Measurements from ENCODE around the gene DYNLT1. TPM values are rescaled to one million over a fixed set of nuclear protein-coding genes. Genes with fewer than 3 reads are reported as not detected.

DYNLT1 gene
- 100 to 1,000 TPM in 2 of 5 experiments, 10 to 100 TPM in 3; 66.4 to 122 (median 75.9) TPM for total RNA-seq
- polyA plus RNA-seq = 10 to 100 TPM; 81.6 to 95.6 TPM
- total RNA-seq = 49.8 reads per million, percentile 71 among the genes with 10 or more reads in this experiment

- H3K36me3 ChIP-seq (ENCODE audit: control insufficient read depth in 2 of 3, insufficient read depth in 3 of 3, low read length in 3 of 3) = peaks cover 0 to 12% (median 0%) of the 10 kb centered on the region in 3 experiments
- Mint-ChIP-seq H3K27me3 (no peaks in the 10 kb centered on the region), H3K4me1 (peaks cover 47 to 72% (median 67%) of the 10 kb centered on the region in 7 donors), H3K27ac (peak within 1 kb of the TSS; percentile 88 to 100 (median 98)), H3K36me3 (peaks cover 5 to 33% (median 20%) of the 10 kb centered on the region in 5 donors), H3K9me3 (peaks cover 0 to 2% (median 0%) of the 10 kb centered on the region in 11 donors), H3K4me3 (peak within 1 kb of the TSS; percentile 92 to 100 (median 99))
- H3K4me3 ChIP-seq (ENCODE audit: low read length) = peak within 1 kb of the TSS; percentile 81
- peaks cover 35 to 45% of the 10 kb centered on the region in 2 donors for H3K4me1 ChIP-seq (ENCODE audit: control insufficient read depth in 2 of 2, insufficient read depth in 2 of 2, low read length in 2 of 2)
- H3K27ac ChIP-seq (ENCODE audit: low read depth, low read length) = peak within 1 kb of the TSS; percentile 97
- DNase-seq (peak; percentile 72 to 99 (median 87)), ATAC-seq (peak; percentile 88)
- intact Hi-C loops (cut with micrococcal nuclease) = loop anchor here (1.0 to 2.0 kb wide), 4 partner anchors 9 to 84 kb away; partner anchors contain the start of gene TMEM181 (in 2 of the 2)
- POLR2A ChIA-PET = interaction anchor here (0.8 to 5.2 kb wide), 11 partner anchors 9 to 356 kb away, joined by 3 to 78 read pairs (median 4); partner anchors contain the start of gene RSPH3
- no peaks in the 10 kb centered on the region for H3K9me3 ChIP-seq (ENCODE audit: control insufficient read depth in 2 of 3, low read length in 3 of 3)
- CTCF ChIA-PET = interaction anchor here (1.0 to 2.9 kb wide), 5 partner anchors 10 to 91 kb away, joined by 4 to 19 read pairs (median 11); no protein-coding TSS in a partner anchor
- no peaks in the 10 kb centered on the region for H3K27me3 ChIP-seq (ENCODE audit: control insufficient read depth in 2 of 2, insufficient read depth in 2 of 2, low read length in 2 of 2)
Observed at GRCh38 chr6:158644231-158645063, at the start of gene DYNLT1. Gene DYNLT1, minus strand, starts transcription at chr6:158644743. Its CDS starts 35 bp downstream, at chr6:158644708.

DNA sequence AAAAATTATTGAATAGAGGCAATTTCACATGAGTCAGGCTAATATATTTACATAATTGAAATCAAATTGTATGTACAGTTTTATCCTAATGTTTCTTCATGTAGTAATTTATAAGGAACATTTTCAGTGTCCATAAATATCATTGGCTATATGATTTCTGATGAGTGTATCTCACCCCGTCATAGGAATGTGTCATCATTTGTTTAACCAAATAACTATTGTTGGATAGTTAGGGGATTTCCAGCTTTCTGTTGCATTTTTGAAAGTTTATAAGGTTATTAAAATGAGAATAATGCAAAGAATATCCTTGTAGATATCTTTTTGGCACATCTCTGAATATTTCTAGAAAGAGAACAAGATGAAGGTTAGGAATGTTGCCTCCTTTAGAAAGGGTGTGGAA lies 44.3 kb upstream of the DYNLT1 start:
- peaks cover 0 to 5% (median 0%) of the 10 kb centered on the region in 3 experiments for H3K36me3 ChIP-seq (ENCODE audit: control insufficient read depth in 2 of 3, insufficient read depth in 3 of 3, low read length in 3 of 3)
- CTCF ChIA-PET = interaction anchor here (0.5 to 6.1 kb wide), 2 partner anchors 28 to 1326 kb away, joined by 5 to 107 read pairs; no protein-coding TSS in a partner anchor
- no peaks in the 10 kb centered on the region for H3K27me3 ChIP-seq (ENCODE audit: control insufficient read depth in 2 of 2, insufficient read depth in 2 of 2, low read length in 2 of 2)
- H3K27ac ChIP-seq (ENCODE audit: low read depth, low read length) = no peak overlapping the region
- H3K9me3 ChIP-seq (ENCODE audit: control insufficient read depth in 2 of 3, low read length in 3 of 3) = no peaks in the 10 kb centered on the region
- H3K9me3 Mint-ChIP-seq = peaks cover 0 to 5% (median 0%) of the 10 kb centered on the region in 11 donors
- no peak for ATAC-seq
- intact Hi-C loops (cut with micrococcal nuclease) = loop anchor here in 1 of 2 donors (5.0 kb wide), 1 partner anchor 127 kb away; the partner anchor contains the start of gene TMEM181
- H3K36me3 Mint-ChIP-seq = peaks cover 2 to 37% (median 7%) of the 10 kb centered on the region in 5 donors
- POLR2A ChIA-PET = interaction anchor here (1.0 kb wide), 1 partner anchor 33 kb away, joined by 4 read pairs; no protein-coding TSS in a partner anchor
- peak overlapping the region in 7 of 9 donors; percentile 8 to 98 (median 75) for H3K27ac Mint-ChIP-seq
- H3K4me3 Mint-ChIP-seq = no peak overlapping the region
- H3K4me1 Mint-ChIP-seq = peaks cover 32 to 69% (median 62%) of the 10 kb centered on the region in 7 donors
- no peak for DNase-seq
- no peak overlapping the region for H3K4me3 ChIP-seq (ENCODE audit: low read length)
- no peaks in the 10 kb centered on the region for H3K27me3 Mint-ChIP-seq
- H3K4me1 ChIP-seq (ENCODE audit: control insufficient read depth in 2 of 2, insufficient read depth in 2 of 2, low read length in 2 of 2) = peaks cover 28 to 47% of the 10 kb centered on the region in 2 donors

- ATAC-seq (no peak), DNase-seq (no peak)
- Mint-ChIP-seq H3K4me3 (peak overlapping the region; percentile 66 to 91 (median 79)), H3K9me3 (peaks cover 0 to 5% (median 0%) of the 10 kb centered on the region in 11 donors), H3K36me3 (peaks cover 8 to 45% (median 11%) of the 10 kb centered on the region in 5 donors), H3K27ac (peak overlapping the region; percentile 88 to 100 (median 98)), H3K4me1 (peaks cover 36 to 78% (median 70%) of the 10 kb centered on the region in 7 donors), H3K27me3 (no peaks in the 10 kb centered on the region)
- intact Hi-C loops (cut with micrococcal nuclease) = loop anchor here (1.0 to 5.0 kb wide), 9 partner anchors 27 to 1307 kb away; partner anchors contain the start of genes TMEM181 (in 2 of the 2) and ZDHHC14 (in 1 of the 2)
- Histone ChIP-seq H3K4me3 (ENCODE audit: low read length) (peak overlapping the region; percentile 31), H3K27me3 (ENCODE audit: control insufficient read depth in 2 of 2, insufficient read depth in 2 of 2, low read length in 2 of 2) (no peaks in the 10 kb centered on the region), H3K4me1 (ENCODE audit: control insufficient read depth in 2 of 2, insufficient read depth in 2 of 2, low read length in 2 of 2) (peaks cover 28 to 49% of the 10 kb centered on the region in 2 donors), H3K27ac (ENCODE audit: low read depth, low read length) (peak overlapping the region; percentile 82), H3K9me3 (ENCODE audit: control insufficient read depth in 2 of 3, low read length in 3 of 3) (no peaks in the 10 kb centered on the region), H3K36me3 (ENCODE audit: control insufficient read depth in 2 of 3, insufficient read depth in 3 of 3, low read length in 3 of 3) (peaks cover 0 to 11% (median 4%) of the 10 kb centered on the region in 3 experiments)
- ChIA-PET CTCF (interaction anchor here (1.3 to 6.1 kb wide), 4 partner anchors 15 to 64 kb away, joined by 3 to 107 read pairs (median 6); no protein-coding TSS in a partner anchor), POLR2A (interaction anchor here (1.0 to 3.5 kb wide), 5 partner anchors 24 to 166 kb away, joined by 3 to 14 read pairs (median 5); no protein-coding TSS in a partner anchor)
Observed at GRCh38 chr6:158687506-158687905, 43.0 kb upstream of the DYNLT1 start.

GRCh38 chr6:158686791-158687381 lies 42.3 kb upstream of the DYNLT1 start:
- CTCF ChIA-PET = interaction anchor here (0.6 to 6.1 kb wide), 5 partner anchors 10 to 64 kb away, joined by 3 to 107 read pairs (median 4); no protein-coding TSS in a partner anchor
- no peaks in the 10 kb centered on the region for H3K9me3 ChIP-seq (ENCODE audit: control insufficient read depth in 2 of 3, low read length in 3 of 3)
- peak overlapping the region; percentile 88 to 100 (median 98) for H3K27ac Mint-ChIP-seq
- intact Hi-C loops (cut with micrococcal nuclease) = loop anchor here (1.0 to 5.0 kb wide), 10 partner anchors 27 to 1306 kb away; partner anchors contain the start of genes TMEM181 (in 2 of the 2) and ZDHHC14 (in 1 of the 2)
- ATAC-seq (peak; percentile 96), DNase-seq (peak; percentile 29 to 92 (median 87))
- POLR2A ChIA-PET = interaction anchor here (0.5 to 3.5 kb wide), 6 partner anchors 23 to 1279 kb away, joined by 3 to 14 read pairs (median 4); no protein-coding TSS in a partner anchor
- peaks cover 28 to 49% of the 10 kb centered on the region in 2 donors for H3K4me1 ChIP-seq (ENCODE audit: control insufficient read depth in 2 of 2, insufficient read depth in 2 of 2, low read length in 2 of 2)
- peak overlapping the region; percentile 66 to 91 (median 79) for H3K4me3 Mint-ChIP-seq
- H3K36me3 Mint-ChIP-seq = peaks cover 8 to 46% (median 14%) of the 10 kb centered on the region in 5 donors
- H3K4me3 ChIP-seq (ENCODE audit: low read length) = peak overlapping the region; percentile 31
- peak overlapping the region; percentile 82 for H3K27ac ChIP-seq (ENCODE audit: low read depth, low read length)
- H3K27me3 Mint-ChIP-seq = no peaks in the 10 kb centered on the region
- H3K4me1 Mint-ChIP-seq = peaks cover 36 to 76% (median 70%) of the 10 kb centered on the region in 7 donors
- H3K36me3 ChIP-seq (ENCODE audit: control insufficient read depth in 2 of 3, insufficient read depth in 3 of 3, low read length in 3 of 3) = peaks cover 0 to 11% (median 4%) of the 10 kb centered on the region in 3 experiments
- H3K27me3 ChIP-seq (ENCODE audit: control insufficient read depth in 2 of 2, insufficient read depth in 2 of 2, low read length in 2 of 2) = no peaks in the 10 kb centered on the region
- peaks cover 0 to 5% (median 0%) of the 10 kb centered on the region in 11 donors for H3K9me3 Mint-ChIP-seq

GRCh38 chr6:158686311-158686710 lies 41.8 kb upstream of the DYNLT1 start:
- H3K4me3 ChIP-seq (ENCODE audit: low read length) = peak overlapping the region; percentile 13
- H3K9me3 ChIP-seq (ENCODE audit: control insufficient read depth in 2 of 3, low read length in 3 of 3) = no peaks in the 10 kb centered on the region
- peak overlapping the region; percentile 88 to 100 (median 98) for H3K27ac Mint-ChIP-seq
- H3K9me3 Mint-ChIP-seq = peaks cover 0 to 5% (median 0%) of the 10 kb centered on the region in 11 donors
- no peaks in the 10 kb centered on the region for H3K27me3 ChIP-seq (ENCODE audit: control insufficient read depth in 2 of 2, insufficient read depth in 2 of 2, low read length in 2 of 2)
- H3K4me1 Mint-ChIP-seq = peaks cover 35 to 77% (median 68%) of the 10 kb centered on the region in 7 donors
- POLR2A ChIA-PET = interaction anchor here (1.0 to 3.5 kb wide), 5 partner anchors 23 to 167 kb away, joined by 3 to 14 read pairs (median 5); no protein-coding TSS in a partner anchor
- peaks cover 0 to 16% (median 4%) of the 10 kb centered on the region in 3 experiments for H3K36me3 ChIP-seq (ENCODE audit: control insufficient read depth in 2 of 3, insufficient read depth in 3 of 3, low read length in 3 of 3)
- peak overlapping the region; percentile 82 for H3K27ac ChIP-seq (ENCODE audit: low read depth, low read length)
- CTCF ChIA-PET = interaction anchor here (0.6 to 6.1 kb wide), 5 partner anchors 11 to 507 kb away, joined by 3 to 107 read pairs (median 3); no protein-coding TSS in a partner anchor
- H3K36me3 Mint-ChIP-seq = peaks cover 8 to 49% (median 18%) of the 10 kb centered on the region in 5 donors
- H3K4me1 ChIP-seq (ENCODE audit: control insufficient read depth in 2 of 2, insufficient read depth in 2 of 2, low read length in 2 of 2) = peaks cover 28 to 49% of the 10 kb centered on the region in 2 donors
- intact Hi-C loops (cut with micrococcal nuclease) = loop anchor here (1.0 to 5.0 kb wide), 4 partner anchors 124 to 1306 kb away; partner anchors contain the start of genes TMEM181 (in 1 of the 2) and ZDHHC14 (in 1 of the 2)
- ATAC-seq = no peak
- no peak for DNase-seq
- H3K4me3 Mint-ChIP-seq = peak overlapping the region; percentile 66 to 91 (median 79)
- no peaks in the 10 kb centered on the region for H3K27me3 Mint-ChIP-seq

Data from naive thymus-derived CD4-positive, alpha-beta T cell (primary cell).